Activated T-cell treated with anti-CD3 and anti-CD28 coated beads, Interleukin-2, amount 50 U/mL, for 4 hours (primary cell): Measurements from ENCODE around the gene GFRA4. TPM values are rescaled to one million over a fixed set of nuclear protein-coding genes. Genes with fewer than 3 reads are reported as not detected.

Source experiments
- ATAC-seq, 2 donors: fragments of 200-7000 bp; cut with Tn5 transposase; one replicate each; pipeline ENCODE4 v1.10.0; 2021
- DNase-seq: peaks from one replicate; pipeline ENCODE4 v3.0.0-alpha.2; 2020
- H3K27me3 Mint-ChIP-seq: one replicate; pipeline ENCODE4 v1.8.0; 2021; ENCODE audit warnings: low read depth, mixed read lengths
- H3K36me3 Mint-ChIP-seq: one replicate; pipeline ENCODE4 v1.8.0; 2022; ENCODE audit warnings: mixed read lengths; ENCODE audit not compliant: insufficient read depth
- H3K4me1 Mint-ChIP-seq: one replicate; pipeline ENCODE4 v1.8.0; 2021; ENCODE audit warnings: low read depth, mixed read lengths
- H3K4me3 Mint-ChIP-seq: one replicate; pipeline ENCODE4 v1.8.0; 2021; ENCODE audit warnings: mild to moderate bottlenecking, moderate library complexity, mixed read lengths
- H3K9me3 Mint-ChIP-seq: one replicate; pipeline ENCODE4 v1.8.0; 2021; ENCODE audit warnings: mixed read lengths
- total RNA-seq, 3 donors: library from RNA; stranded (reverse); gene quantifications; one replicate each; pipeline ENCODE4 v1.2.1, GENCODE V29; 2021

Gene GFRA4
- total RNA-seq, 3 donors from 2014 or later: not detected

DNA sequence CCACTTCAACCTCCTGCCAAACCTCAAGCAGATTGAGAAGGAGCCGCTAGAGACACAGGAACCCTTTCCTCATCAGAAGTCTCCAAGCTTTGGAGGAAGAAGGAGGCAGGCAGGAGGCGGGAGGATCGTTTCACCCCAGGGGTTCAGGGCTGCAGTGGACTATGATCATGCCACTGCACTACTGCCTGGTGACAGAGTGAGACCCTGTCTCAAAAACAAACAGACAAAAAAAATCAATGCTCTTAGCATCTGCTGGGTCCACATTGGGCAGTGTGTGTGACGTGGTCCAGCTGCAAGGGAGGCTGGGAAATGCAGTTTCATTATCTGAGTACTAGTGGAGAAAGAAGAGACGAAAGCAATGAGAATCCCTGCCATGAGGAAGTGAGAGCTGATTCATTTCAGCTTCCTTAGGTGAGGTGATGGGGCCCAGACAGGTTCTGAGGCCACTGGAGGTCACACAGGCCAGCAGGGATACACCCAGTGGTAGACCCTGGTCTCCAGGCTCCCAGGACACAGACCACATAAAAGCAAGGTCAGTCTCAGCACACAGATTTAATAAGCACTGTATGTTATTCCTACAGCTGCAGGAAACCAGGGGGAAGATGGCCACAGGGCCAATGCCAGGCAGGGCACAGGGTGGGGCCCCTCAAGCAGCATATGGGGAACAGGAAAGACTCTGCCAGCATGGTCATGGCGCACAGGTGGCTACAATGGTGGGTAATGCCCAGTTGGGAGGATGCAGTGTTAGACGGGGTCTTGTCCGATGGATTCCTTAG, 4.3 kb downstream of the GFRA4 start:
- H3K4me3 Mint-ChIP-seq: no peak overlapping the region
- peaks cover 4% of the 10 kb centered on the region for H3K4me1 Mint-ChIP-seq
- DNase-seq (no peak), ATAC-seq (peak; percentile 35 to 44)
- H3K27me3 Mint-ChIP-seq: peaks cover 38% of the 10 kb centered on the region
- no peaks in the 10 kb centered on the region for H3K36me3 Mint-ChIP-seq
- H3K9me3 Mint-ChIP-seq: peaks cover under 1% of the 10 kb centered on the region

DNA sequence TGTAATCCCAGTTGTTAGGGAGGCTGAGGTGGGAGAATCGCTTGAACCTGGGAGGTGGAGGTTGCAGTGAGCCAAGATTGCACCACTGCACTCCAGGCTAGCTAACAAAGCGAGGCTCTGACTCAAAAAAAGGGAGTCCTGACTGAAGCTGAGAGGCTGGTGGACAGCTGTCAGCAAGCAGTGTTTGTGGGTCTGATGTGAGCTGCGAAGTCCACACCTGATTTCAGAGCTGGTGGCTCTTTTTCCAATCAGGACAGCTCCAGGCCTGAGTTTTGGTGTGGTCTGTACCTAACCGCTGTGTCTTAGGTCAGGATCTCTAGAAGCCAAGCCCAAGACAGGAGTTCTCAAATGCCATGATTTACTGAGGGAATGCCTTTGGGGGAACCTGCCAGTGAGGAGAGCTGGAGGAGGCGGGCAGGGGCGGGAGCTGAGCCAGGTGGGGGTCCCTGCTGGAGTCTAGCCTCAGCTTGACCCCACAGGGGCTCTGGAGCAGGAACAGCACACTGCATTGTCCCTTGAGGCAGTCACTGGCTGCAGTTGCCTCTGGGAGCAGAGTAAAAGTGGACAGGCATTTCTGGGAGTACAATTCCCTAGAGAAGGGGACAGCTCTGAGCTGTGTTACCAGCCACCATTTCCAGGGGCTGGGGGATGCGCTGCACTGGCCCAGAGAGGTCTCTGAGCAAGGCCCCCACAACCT, 5.0 kb downstream of the GFRA4 start:
- peaks cover 8% of the 10 kb centered on the region for H3K4me1 Mint-ChIP-seq
- DNase-seq: no peak
- no peak for ATAC-seq
- no peak overlapping the region for H3K4me3 Mint-ChIP-seq
- peaks cover 6% of the 10 kb centered on the region for H3K9me3 Mint-ChIP-seq
- H3K27me3 Mint-ChIP-seq: peaks cover 36% of the 10 kb centered on the region
- peaks cover 2% of the 10 kb centered on the region for H3K36me3 Mint-ChIP-seq

DNA sequence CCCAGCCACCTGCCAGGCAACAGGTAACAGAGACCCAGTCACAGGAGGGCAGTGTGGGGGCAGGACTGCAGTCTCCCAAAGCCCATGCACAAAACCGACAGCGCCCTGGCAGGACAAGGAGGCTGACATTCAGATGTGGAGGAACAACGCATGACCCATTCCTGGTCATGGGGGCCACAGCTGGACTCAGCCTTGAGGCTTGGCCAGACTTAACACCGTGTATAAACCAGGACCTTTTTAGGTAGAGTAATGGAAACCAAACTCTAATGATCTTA, 8.1 kb downstream of the GFRA4 start:
- peaks cover 6% of the 10 kb centered on the region for H3K9me3 Mint-ChIP-seq
- H3K27me3 Mint-ChIP-seq: peaks cover 19% of the 10 kb centered on the region
- DNase-seq: no peak
- H3K4me1 Mint-ChIP-seq: peaks cover 12% of the 10 kb centered on the region
- no peak overlapping the region for H3K4me3 Mint-ChIP-seq
- peaks cover 11% of the 10 kb centered on the region for H3K36me3 Mint-ChIP-seq
- no peak for ATAC-seq

DNA sequence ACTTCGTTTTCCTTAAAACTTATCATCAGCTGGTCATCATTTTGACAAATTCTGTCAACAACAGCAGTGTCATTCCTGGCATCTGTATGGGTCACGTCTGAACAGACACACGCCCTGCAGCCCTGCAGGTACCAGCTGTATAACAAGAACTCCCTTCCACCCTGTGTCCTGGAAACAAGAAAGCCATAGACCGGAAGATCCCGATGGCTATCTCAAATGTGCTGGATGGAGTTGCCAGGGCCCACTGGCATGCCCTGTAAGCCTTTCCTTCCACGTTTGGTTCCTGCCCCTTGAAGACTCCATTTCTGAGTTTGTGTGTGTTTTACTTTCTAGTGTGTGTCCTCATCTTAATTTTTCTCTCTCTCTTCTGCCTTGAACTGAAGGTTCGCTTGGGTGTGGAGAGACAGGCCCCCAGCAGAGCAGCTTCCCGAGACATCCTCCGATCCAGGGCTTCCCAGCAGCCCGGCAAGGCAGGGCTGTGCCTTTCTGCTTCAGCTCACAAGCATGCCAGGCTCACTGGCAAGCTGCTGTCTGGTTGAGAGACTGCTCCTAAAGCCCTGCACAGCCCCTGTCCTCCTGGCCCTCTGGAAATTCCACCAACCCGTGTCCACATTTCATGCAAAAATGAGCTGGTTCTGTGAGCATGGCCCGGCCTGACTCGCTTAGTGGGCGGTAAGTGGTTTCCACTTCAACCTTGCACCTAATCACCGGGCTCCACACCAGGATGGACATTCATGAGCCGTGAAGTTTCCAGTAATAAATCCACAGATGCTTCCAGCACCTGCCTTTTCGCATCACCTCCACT, 8.7 kb downstream of the GFRA4 start:
- H3K4me1 Mint-ChIP-seq: peaks cover 12% of the 10 kb centered on the region
- no peak overlapping the region for H3K4me3 Mint-ChIP-seq
- peaks cover 14% of the 10 kb centered on the region for H3K27me3 Mint-ChIP-seq
- H3K36me3 Mint-ChIP-seq: peaks cover 12% of the 10 kb centered on the region
- no peak for ATAC-seq
- DNase-seq: no peak
- H3K9me3 Mint-ChIP-seq: peaks cover 6% of the 10 kb centered on the region

DNA sequence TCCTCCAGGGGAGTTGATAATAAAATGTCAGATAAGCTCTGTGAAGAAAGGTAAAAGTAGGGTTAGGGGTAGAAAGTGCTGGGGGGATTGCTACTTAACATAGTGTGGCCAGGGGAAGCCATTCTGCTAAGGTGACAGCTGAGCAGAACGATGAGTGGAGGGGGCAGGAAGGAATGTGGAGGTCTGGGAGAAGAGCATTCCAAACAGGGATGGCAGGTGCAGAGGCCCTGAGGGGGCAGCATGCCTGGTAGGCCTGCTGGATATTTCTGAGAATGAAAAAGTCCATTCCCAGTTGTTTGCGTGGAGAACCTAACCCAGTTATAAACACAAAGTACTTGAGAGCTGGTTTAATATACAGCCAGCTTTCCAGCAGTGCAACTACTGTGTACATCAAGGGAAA, 9.3 kb downstream of the GFRA4 start:
- peaks cover 13% of the 10 kb centered on the region for H3K36me3 Mint-ChIP-seq
- peaks cover 6% of the 10 kb centered on the region for H3K9me3 Mint-ChIP-seq
- DNase-seq: no peak
- H3K4me3 Mint-ChIP-seq: no peak overlapping the region
- peaks cover 10% of the 10 kb centered on the region for H3K4me1 Mint-ChIP-seq
- H3K27me3 Mint-ChIP-seq: peaks cover 8% of the 10 kb centered on the region
- no peak for ATAC-seq

DNA sequence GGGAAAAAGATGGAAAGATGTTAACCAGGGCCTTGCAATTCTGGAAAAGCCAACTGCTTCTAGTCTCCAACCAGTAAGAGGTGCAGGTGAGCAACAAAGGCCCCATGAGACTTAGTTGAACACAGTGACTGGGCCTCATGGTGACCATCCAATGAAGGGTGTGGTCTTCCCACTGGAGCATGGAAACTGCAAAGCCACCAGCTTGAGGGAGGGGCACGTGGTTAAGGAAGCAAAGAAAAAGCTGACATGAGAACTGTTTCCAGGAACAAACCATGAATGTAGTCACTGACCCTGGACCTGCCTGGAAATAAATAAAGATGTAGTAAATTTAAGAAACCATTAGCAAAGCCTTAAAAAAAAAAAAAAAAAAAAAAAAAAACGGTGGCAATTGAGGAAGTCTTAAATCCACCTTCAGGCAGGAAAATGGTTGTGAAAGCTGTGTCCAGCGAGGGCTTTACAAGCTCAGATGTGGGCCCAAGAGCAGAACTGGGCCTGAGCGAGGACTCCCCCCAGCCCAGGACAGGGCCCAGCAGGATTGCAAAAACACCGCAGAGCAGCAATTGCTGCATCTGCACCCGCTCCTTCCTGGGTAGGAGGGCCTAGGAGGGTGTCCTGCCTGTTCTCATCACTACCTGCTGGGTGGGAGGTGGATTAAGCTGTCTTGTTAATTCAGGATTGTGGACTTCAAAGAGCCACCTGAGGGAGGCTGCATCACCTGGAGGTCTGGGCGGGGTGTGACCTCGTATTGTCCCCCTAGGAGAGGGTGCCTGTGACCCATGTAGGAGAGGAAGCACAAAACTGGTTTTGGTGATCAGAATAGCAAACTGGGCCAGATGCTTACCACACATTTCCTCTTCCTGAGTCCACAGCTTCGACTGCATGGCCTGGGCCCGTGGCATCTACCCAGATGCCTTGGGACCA, 10.3 kb downstream of the GFRA4 start:
- Mint-ChIP-seq H3K4me1 (peaks cover 8% of the 10 kb centered on the region), H3K36me3 (peaks cover 19% of the 10 kb centered on the region), H3K9me3 (peaks cover 6% of the 10 kb centered on the region), H3K27me3 (peaks cover 4% of the 10 kb centered on the region), H3K4me3 (no peak overlapping the region)
- no peak for ATAC-seq
- no peak for DNase-seq

DNA sequence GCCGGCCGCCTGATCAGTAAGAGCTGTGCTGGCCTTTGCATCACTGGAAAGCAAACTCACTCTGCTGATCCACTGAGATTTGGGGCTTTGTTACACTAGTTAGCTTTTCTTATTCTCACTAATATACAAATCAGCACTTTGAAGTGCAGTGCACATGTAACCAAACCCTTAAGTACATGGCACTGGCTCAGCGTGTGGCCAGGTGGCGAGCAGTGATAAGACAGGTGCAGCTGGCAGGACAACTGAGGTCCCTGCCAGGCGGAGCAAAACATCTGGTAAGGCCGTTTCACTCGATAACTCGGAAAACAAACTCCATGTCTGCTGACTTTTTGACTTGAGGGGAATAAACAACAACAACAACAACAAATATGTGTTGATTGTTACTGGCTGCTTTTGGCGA, 11.0 kb downstream of the GFRA4 start:
- Mint-ChIP-seq H3K4me1 (peaks cover 8% of the 10 kb centered on the region), H3K27me3 (peaks cover 2% of the 10 kb centered on the region), H3K36me3 (peaks cover 21% of the 10 kb centered on the region), H3K4me3 (no peak overlapping the region), H3K9me3 (peaks cover 6% of the 10 kb centered on the region)
- ATAC-seq (no peak), DNase-seq (no peak)

DNA sequence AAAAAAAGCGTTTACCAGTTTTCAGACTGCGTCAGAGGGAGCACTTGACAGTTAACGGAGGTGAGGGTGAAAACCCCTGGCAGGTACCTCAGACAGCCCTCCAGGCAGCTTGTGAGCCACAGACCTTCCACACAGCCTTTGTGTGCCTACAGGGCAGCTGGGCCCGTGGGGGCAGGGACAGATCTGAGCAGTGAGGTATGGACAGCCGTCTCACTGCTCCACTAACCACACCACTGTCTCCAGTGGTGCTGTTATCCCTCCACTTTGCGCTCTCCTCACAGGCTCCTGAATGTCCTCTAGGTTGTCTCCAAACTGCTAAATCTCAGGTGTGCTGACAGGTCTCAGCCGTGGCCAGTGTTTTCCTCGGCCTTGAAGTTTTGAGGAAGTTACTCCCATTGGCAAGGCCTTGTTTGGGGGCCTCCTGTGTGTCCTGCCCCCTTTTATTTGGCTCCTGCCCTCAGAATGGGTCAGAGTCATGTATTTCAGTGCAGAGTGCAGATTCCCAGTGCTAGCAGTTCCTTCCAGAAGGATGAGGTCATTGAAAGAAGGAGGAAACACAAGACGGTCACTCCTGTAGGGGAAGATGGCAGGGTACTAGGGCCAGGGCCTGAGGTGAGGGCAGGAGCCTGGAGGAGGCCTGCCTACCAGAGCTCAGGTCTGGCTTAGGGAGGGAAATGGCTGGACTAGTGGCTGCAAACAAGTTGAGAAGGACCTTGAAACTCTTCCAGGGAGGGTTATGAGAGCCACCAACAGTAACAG, 11.8 kb downstream of the GFRA4 start:
- Mint-ChIP-seq H3K27me3 (no peaks in the 10 kb centered on the region), H3K4me1 (peaks cover 8% of the 10 kb centered on the region), H3K4me3 (no peak overlapping the region), H3K36me3 (peaks cover 22% of the 10 kb centered on the region), H3K9me3 (peaks cover 6% of the 10 kb centered on the region)
- no peak for DNase-seq
- no peak for ATAC-seq

DNA sequence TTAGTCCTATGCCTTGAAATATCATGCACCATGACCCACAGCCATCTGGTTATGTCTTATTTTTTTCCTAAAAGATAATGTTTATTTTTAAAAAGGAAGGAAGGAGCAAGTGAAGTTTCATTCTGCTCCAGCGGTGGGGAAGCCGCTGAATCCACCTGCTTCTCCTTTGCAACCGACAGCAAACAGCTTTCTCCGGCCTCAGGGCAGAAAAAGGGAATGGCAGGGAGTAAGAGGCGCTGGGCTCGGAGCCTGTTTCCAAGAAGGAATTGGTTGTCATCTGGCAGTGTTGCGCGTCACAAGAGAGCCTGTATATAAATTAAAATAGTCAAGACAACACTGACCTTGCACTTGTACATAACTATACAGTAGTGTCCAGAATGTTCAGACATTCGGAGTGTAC, 14.2 kb downstream of the GFRA4 start:
- H3K36me3 Mint-ChIP-seq: peaks cover 34% of the 10 kb centered on the region
- peaks cover 6% of the 10 kb centered on the region for H3K9me3 Mint-ChIP-seq
- peaks cover 8% of the 10 kb centered on the region for H3K4me1 Mint-ChIP-seq
- DNase-seq (no peak), ATAC-seq (no peak)
- no peaks in the 10 kb centered on the region for H3K27me3 Mint-ChIP-seq
- H3K4me3 Mint-ChIP-seq: no peak overlapping the region

DNA sequence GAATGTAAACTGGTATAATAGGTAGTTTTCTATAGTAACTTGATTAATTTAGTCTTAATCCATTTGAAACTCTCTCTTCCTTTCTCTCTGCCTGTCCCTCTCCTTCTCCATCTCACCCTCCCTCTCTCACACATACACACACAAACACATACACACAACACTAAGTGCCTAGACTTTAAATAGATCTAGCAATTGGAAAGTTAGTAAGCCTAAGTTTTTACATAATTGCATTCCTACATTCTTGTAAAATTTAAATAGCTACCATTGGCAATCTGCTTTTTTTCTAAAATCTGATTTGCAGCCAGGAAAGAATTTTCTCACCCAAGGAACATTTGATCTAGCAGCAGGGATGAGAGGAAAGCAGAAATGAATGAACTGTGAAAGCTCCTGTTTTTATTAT, 15.7 kb downstream of the GFRA4 start:
- no peak for ATAC-seq
- Mint-ChIP-seq H3K4me1 (peaks cover 3% of the 10 kb centered on the region), H3K4me3 (no peak overlapping the region), H3K9me3 (no peaks in the 10 kb centered on the region), H3K27me3 (no peaks in the 10 kb centered on the region), H3K36me3 (peaks cover 35% of the 10 kb centered on the region)
- DNase-seq: no peak

DNA sequence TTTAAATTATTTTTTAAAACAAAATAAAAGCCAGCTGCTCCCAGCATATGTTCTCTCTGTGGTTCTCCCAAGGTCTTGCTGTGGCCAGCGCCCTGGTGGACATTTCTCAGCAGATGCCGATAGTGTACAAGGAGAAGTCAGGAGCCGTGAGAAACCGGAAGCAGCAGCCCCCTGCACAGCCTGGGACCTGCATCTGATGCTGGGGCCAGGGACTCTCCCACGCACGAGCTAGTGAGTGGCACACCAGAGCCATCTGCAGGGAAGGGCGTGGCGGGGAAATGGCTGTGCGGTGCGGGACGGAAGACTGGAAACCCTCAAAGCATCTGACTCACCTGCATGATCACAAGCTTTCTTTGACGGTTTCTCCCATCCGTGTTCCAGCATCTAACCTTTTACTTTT, 16.5 kb downstream of the GFRA4 start:
- peaks cover 38% of the 10 kb centered on the region for H3K36me3 Mint-ChIP-seq
- ATAC-seq (no peak), DNase-seq (no peak)
- H3K4me1 Mint-ChIP-seq: no peaks in the 10 kb centered on the region
- H3K4me3 Mint-ChIP-seq: no peak overlapping the region
- no peaks in the 10 kb centered on the region for H3K9me3 Mint-ChIP-seq
- no peaks in the 10 kb centered on the region for H3K27me3 Mint-ChIP-seq

DNA sequence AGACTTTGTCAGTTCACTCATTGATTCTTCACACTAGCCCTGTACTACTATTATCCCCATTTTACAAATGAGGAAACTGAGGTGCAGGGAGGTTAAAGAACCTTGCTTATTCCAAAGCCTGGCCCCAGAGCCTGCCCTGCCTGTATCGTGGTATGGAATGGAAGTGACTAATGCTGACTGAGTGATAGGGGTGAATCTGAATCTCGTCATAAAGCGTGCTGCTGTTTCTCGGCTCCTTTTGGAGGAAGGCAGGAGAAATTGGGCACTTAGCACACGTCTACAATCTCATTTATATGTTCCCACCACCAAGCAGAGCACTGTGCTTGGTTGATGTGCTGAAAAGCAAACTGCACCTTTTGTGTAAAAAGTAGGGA, 17.1 kb downstream of the GFRA4 start:
- Mint-ChIP-seq H3K4me1 (no peaks in the 10 kb centered on the region), H3K36me3 (peaks cover 36% of the 10 kb centered on the region), H3K4me3 (no peak overlapping the region), H3K27me3 (no peaks in the 10 kb centered on the region), H3K9me3 (no peaks in the 10 kb centered on the region)
- DNase-seq (no peak), ATAC-seq (no peak)

DNA sequence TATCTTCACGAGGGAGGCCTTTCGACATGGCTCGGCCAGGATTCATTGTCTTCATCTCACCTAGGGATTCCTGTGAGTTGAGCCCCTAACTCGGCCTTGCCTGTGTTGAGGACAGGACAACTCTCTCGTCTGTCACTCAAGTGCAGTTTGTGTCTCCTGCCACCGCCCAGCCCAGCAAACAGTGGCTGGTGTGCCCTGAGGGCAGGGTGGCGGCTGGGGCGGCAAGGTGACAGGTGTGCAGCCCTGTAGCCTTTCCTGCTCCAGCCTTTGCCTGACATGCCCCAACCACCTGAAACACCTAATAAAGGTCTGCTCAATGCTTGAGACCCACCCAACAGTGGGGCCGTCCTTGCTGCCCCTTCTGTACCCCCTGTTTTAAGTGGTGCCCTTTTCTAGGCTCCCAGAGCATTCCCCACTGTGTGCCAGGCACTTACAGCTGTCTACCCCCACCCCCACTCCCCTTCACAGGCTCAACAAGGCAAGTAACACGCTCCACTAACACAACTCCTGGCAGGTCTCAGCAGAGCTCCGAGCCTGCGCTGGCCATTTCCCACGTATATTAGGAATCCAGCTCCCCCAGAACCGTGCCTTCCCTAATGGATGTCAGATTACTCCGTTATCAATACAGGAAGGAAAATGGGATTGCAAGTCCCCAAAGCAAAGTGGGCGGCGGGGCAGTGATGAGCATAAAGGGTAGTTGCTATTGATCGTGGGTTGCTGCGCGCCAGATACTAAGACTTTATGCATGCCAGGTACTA, 17.7 kb downstream of the GFRA4 start:
- H3K9me3 Mint-ChIP-seq: no peaks in the 10 kb centered on the region
- ATAC-seq (no peak), DNase-seq (no peak)
- peaks cover 39% of the 10 kb centered on the region for H3K36me3 Mint-ChIP-seq
- H3K4me1 Mint-ChIP-seq: no peaks in the 10 kb centered on the region
- H3K4me3 Mint-ChIP-seq: no peak overlapping the region
- no peaks in the 10 kb centered on the region for H3K27me3 Mint-ChIP-seq
